ENCODE measurements around the gene EXOC6B.
"Not testable (repeated sequence)": the region's sequence is repeated elsewhere in the genome, so short reads cannot be mapped to it uniquely, and the experiment has no call there.

The EXOC6B gene

DNA sequence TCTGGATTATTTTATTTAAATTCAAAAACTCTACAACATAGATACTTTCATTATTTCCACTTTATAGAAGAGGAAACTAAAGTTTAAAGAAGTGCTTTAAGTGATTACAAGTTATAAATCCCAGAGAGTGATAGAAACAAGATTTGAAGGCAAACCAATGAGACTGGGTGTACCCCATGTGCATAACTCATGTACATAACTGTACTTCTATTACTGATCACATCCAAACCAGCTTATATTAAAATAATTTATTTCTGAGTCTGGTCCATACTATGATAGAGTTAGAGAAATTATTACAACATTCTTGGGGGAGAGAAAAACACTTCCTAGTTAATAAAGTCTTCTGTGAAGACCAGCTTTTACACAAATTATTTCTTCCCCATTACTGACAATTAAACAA, 221.4 kb downstream of the EXOC6B start:
- no peaks in the 10 kb centered on the region for H3K9me3 ChIP-seq (ENCODE audit: control insufficient read depth, insufficient read depth, low read length)
- no peaks in the 10 kb centered on the region for H3K27me3 ChIP-seq (ENCODE audit: control insufficient read depth, insufficient read depth, low read length)
- no peak overlapping the region for H3K4me3 ChIP-seq (ENCODE audit: low read depth, low read length)
- H3K4me1 ChIP-seq (ENCODE audit: control insufficient read depth, insufficient read depth, low read length) = peaks cover 11% of the 10 kb centered on the region
- no peak overlapping the region for H3K9ac ChIP-seq (ENCODE audit: low read depth, low read length)
- H3K36me3 ChIP-seq (ENCODE audit: control insufficient read depth, insufficient read depth, low read length) = no peaks in the 10 kb centered on the region
- H3K27ac ChIP-seq (ENCODE audit: low read depth, low read length) = no peak overlapping the region

DNA sequence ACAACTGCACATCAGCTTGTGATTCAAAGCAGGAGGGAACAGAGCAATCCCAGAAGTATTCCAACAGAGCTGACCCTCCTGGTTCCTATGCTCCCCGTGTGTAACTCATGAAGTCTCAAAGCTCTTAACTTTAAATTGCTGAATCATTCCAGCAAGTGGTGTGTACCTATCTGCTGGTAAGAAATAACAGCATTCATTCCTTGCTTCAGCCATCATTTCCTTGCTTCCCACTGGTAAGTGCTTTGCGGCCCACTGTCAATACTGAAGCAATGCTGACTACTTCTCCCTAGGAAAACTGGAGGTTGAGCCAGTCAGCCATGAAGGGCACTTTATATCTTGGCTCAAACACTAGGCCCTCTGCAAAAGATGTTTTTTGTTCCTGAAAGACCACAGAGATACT, 222.4 kb downstream of the EXOC6B start:
- Histone ChIP-seq H3K27me3 (ENCODE audit: control insufficient read depth, insufficient read depth, low read length) (no peaks in the 10 kb centered on the region), H3K9ac (ENCODE audit: low read depth, low read length) (no peak overlapping the region), H3K27ac (ENCODE audit: low read depth, low read length) (peak overlapping the region; percentile 59), H3K4me3 (ENCODE audit: low read depth, low read length) (no peak overlapping the region), H3K36me3 (ENCODE audit: control insufficient read depth, insufficient read depth, low read length) (no peaks in the 10 kb centered on the region), H3K9me3 (ENCODE audit: control insufficient read depth, insufficient read depth, low read length) (no peaks in the 10 kb centered on the region), H3K4me1 (ENCODE audit: control insufficient read depth, insufficient read depth, low read length) (peaks cover 11% of the 10 kb centered on the region)

DNA sequence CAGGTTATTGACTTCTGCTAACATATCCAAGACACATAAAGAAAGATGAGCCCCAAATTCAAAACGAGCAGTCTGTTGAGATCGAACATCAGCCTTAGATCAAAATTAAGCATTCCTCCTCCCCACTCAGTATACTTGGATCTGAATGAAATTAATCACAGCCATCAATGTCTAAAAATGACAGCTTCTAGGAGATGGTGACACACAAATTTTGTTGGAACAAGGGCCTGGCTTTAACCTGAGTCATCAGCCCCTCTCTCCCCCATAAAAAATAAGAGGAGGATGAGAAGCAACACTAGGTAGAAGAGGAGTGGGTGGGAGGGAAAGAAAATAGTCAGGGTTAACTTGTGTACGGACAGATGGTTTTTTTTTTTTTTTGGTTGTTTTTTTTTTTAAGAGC, 223.1 kb downstream of the EXOC6B start:
- H3K27ac ChIP-seq (ENCODE audit: low read depth, low read length) = no peak overlapping the region
- H3K4me1 ChIP-seq (ENCODE audit: control insufficient read depth, insufficient read depth, low read length) = peaks cover 11% of the 10 kb centered on the region
- H3K36me3 ChIP-seq (ENCODE audit: control insufficient read depth, insufficient read depth, low read length) = no peaks in the 10 kb centered on the region
- H3K27me3 ChIP-seq (ENCODE audit: control insufficient read depth, insufficient read depth, low read length) = no peaks in the 10 kb centered on the region
- no peak overlapping the region for H3K9ac ChIP-seq (ENCODE audit: low read depth, low read length)
- H3K4me3 ChIP-seq (ENCODE audit: low read depth, low read length) = no peak overlapping the region
- H3K9me3 ChIP-seq (ENCODE audit: control insufficient read depth, insufficient read depth, low read length) = no peaks in the 10 kb centered on the region

DNA sequence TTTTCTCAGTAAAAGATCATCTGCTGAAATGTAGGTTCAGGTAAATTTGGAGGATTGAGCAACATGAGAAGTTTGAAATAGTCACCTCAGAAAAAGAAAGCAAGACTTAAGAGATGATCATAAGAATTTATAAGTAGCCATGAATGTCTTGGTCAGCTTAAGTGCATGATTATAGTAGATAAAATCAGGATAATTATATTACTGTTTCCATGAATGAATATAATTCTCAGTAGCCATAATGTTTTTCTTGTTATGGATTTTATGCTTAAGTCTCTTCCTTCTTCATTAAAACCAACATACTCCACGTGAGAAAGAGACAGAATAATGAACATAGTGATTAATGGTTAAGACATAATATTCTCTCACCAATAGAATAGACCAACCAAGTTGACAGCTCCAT, 223.7 kb downstream of the EXOC6B start:
- Histone ChIP-seq H3K4me1 (ENCODE audit: control insufficient read depth, insufficient read depth, low read length) (peaks cover 11% of the 10 kb centered on the region), H3K27ac (ENCODE audit: low read depth, low read length) (no peak overlapping the region), H3K9me3 (ENCODE audit: control insufficient read depth, insufficient read depth, low read length) (no peaks in the 10 kb centered on the region), H3K36me3 (ENCODE audit: control insufficient read depth, insufficient read depth, low read length) (no peaks in the 10 kb centered on the region), H3K27me3 (ENCODE audit: control insufficient read depth, insufficient read depth, low read length) (no peaks in the 10 kb centered on the region), H3K9ac (ENCODE audit: low read depth, low read length) (no peak overlapping the region), H3K4me3 (ENCODE audit: low read depth, low read length) (no peak overlapping the region)

DNA sequence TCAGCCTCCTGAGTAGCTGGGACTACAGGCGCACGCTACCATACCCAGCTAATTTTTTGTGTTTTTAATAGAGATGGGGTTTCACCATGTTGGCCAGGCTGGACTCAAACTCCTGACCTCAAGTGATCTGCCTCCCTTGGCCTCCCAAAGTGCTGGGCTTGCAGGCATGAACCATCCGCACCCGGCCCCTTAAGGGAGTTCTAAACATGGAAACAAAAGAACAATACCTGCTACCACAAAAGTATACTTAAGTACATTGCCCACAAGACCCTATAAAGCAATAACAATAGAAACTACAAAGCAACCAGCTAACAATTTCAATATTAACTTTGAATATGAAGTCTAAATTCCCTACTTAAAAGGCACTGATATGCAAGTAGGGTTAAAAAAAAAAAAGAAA, 242.0 kb downstream of the EXOC6B start:
- H3K27me3 ChIP-seq (ENCODE audit: control insufficient read depth, insufficient read depth, low read length); H3K9ac ChIP-seq (ENCODE audit: low read depth, low read length): not testable (repeated sequence)

DNA sequence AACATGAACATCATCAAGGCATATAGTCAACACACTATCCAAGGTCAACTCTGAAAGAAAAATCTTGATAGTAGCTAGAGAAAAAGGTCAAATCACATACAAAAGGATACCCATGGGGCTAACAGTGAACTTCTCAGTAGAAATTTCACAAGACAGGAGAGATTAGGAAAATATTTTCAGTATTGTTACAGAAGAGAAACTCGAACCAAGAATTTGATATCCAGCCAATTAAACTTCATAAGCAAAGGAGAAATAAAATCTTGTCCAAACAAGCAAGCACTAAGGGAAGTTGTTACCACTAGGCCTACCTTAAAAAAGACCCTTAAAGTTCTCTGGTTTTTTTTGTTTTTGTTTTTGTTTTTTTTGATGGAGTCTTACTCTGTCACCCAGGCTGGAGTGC, 242.5 kb downstream of the EXOC6B start:
- H3K36me3 ChIP-seq (ENCODE audit: control insufficient read depth, insufficient read depth, low read length) = no peaks in the 10 kb centered on the region
- peaks cover 8% of the 10 kb centered on the region; the same call in 1 of the 2 replicates for H3K4me1 ChIP-seq (ENCODE audit: control insufficient read depth, insufficient read depth, low read length)
- H3K27ac ChIP-seq (ENCODE audit: low read depth, low read length) = no peak overlapping the region
- H3K9ac ChIP-seq (ENCODE audit: low read depth, low read length) = no peak overlapping the region
- no peaks in the 10 kb centered on the region for H3K27me3 ChIP-seq (ENCODE audit: control insufficient read depth, insufficient read depth, low read length)
- no peaks in the 10 kb centered on the region for H3K9me3 ChIP-seq (ENCODE audit: control insufficient read depth, insufficient read depth, low read length)
- no peak overlapping the region for H3K4me3 ChIP-seq (ENCODE audit: low read depth, low read length)

More for the DNA sequence above, 242.0 kb downstream of the EXOC6B start:
- not testable (repeated sequence) for H3K36me3 ChIP-seq (ENCODE audit: control insufficient read depth, insufficient read depth, low read length); H3K4me1 ChIP-seq (ENCODE audit: control insufficient read depth, insufficient read depth, low read length); H3K9me3 ChIP-seq (ENCODE audit: control insufficient read depth, insufficient read depth, low read length); H3K4me3 ChIP-seq (ENCODE audit: low read depth, low read length); H3K27ac ChIP-seq (ENCODE audit: low read depth, low read length)

DNA sequence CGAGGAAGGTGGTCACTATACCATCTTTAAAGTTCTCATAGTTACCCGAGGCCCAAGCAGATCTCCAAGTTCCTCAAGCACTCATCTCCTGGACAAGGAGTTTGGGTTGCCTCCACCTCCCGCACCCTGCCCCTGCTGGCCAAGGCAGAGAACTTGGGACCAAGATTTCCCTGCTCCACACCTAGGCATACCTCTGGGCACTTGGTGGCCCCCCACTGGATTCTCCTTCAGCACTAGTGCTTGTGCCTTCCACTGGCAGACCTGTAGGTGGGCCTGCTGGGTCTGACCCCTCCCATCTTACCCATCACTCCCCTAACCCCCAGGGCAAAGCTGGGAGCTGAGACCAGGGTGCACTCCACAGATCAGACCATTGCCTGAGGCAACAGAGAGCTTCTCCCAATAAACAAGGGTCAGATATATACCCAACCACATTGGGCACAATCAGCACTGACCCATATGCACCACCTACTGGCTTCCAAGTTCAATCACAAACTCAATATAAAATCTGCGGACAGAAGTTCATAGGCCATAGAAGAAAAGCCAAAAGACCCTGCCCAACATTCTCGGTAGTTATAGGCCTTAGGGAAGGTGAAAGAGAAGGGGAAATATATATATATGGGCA, 244.2 kb downstream of the EXOC6B start:
- Histone ChIP-seq H3K27me3 (ENCODE audit: control insufficient read depth, insufficient read depth, low read length) (no peaks in the 10 kb centered on the region), H3K9me3 (ENCODE audit: control insufficient read depth, insufficient read depth, low read length) (no peaks in the 10 kb centered on the region), H3K4me1 (ENCODE audit: control insufficient read depth, insufficient read depth, low read length) (peaks cover 10% of the 10 kb centered on the region; the same call in 1 of the 2 replicates), H3K9ac (ENCODE audit: low read depth, low read length) (no peak overlapping the region), H3K27ac (ENCODE audit: low read depth, low read length) (no peak overlapping the region), H3K36me3 (ENCODE audit: control insufficient read depth, insufficient read depth, low read length) (no peaks in the 10 kb centered on the region), H3K4me3 (ENCODE audit: low read depth, low read length) (no peak overlapping the region)

DNA sequence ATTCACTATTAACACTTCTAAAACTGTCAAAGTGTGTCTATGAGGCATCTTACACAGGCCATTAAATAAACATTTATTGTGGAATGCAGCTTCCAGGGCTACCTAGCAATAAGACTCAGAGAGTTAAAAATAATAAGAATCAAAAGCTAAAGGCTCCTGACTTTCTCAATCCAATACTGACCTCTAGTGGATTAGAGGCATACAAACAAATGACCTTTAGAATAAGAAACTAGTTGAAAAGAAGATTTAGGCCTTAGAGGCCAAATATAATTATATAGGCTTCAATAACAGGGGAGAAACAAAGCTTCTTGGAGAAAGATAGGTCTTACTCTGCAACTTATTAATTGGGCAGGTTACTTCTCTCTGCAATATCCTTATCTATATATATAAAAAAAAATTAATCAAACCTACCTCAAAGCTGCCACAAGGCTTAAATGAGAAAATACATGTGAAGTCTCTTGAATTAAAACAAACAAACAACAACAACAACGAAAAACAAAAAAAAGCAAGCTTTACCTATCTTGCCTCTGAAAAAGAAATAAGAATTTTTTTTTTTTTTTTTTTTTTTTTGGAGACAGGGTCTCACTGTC, 246.1 kb downstream of the EXOC6B start:
- Histone ChIP-seq H3K4me1 (ENCODE audit: control insufficient read depth, insufficient read depth, low read length) (peaks cover 15% of the 10 kb centered on the region; the same call in 1 of the 2 replicates), H3K36me3 (ENCODE audit: control insufficient read depth, insufficient read depth, low read length) (no peaks in the 10 kb centered on the region), H3K9ac (ENCODE audit: low read depth, low read length) (no peak overlapping the region), H3K9me3 (ENCODE audit: control insufficient read depth, insufficient read depth, low read length) (no peaks in the 10 kb centered on the region), H3K27me3 (ENCODE audit: control insufficient read depth, insufficient read depth, low read length) (no peaks in the 10 kb centered on the region), H3K27ac (ENCODE audit: low read depth, low read length) (no peak overlapping the region), H3K4me3 (ENCODE audit: low read depth, low read length) (no peak overlapping the region)

DNA sequence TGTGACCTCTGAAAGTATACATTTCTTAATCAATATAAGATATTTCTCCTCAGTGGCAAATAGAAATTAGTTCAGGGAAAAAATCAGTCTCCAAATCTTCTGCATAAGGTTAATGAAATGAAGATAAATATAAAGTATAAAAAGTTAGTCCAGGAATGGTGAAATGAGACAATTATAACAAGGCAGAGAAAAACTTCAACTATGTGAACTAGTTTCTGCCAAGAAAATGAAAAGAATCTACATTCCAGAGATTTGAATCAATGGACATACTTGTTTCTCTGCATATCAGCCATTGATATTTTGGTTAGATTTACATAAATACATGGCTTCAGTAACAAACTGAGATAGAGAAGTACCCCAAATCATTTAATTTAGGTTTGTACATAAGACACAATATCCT, 249.0 kb downstream of the EXOC6B start:
- Histone ChIP-seq H3K4me3 (ENCODE audit: low read depth, low read length) (no peak overlapping the region), H3K4me1 (ENCODE audit: control insufficient read depth, insufficient read depth, low read length) (peaks cover 26% of the 10 kb centered on the region), H3K9ac (ENCODE audit: low read depth, low read length) (no peak overlapping the region), H3K9me3 (ENCODE audit: control insufficient read depth, insufficient read depth, low read length) (no peaks in the 10 kb centered on the region), H3K27me3 (ENCODE audit: control insufficient read depth, insufficient read depth, low read length) (no peaks in the 10 kb centered on the region), H3K36me3 (ENCODE audit: control insufficient read depth, insufficient read depth, low read length) (no peaks in the 10 kb centered on the region), H3K27ac (ENCODE audit: low read depth, low read length) (no peak overlapping the region)

DNA sequence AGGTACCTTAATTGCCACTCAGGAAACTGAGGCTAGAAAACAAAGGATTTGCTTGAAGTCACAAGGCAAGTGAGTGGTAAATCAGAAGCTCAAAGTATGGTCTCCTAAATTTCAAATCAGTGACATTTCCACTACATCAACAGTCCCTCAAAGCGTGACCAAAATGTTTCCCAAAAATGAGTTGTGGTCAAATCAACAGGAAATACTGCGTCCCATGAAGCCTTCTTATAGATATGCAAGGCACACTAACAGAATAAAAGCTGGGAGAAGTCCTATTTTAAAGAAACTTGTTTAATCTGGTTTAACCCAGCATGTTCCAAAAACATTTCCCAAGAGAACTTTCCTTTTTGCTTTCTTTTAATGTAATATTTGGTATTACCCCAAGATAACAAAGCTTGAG, 249.4 kb downstream of the EXOC6B start:
- H3K4me1 ChIP-seq (ENCODE audit: control insufficient read depth, insufficient read depth, low read length) = peaks cover 26% of the 10 kb centered on the region
- no peak overlapping the region for H3K27ac ChIP-seq (ENCODE audit: low read depth, low read length)
- no peaks in the 10 kb centered on the region for H3K9me3 ChIP-seq (ENCODE audit: control insufficient read depth, insufficient read depth, low read length)
- no peak overlapping the region for H3K4me3 ChIP-seq (ENCODE audit: low read depth, low read length)
- H3K9ac ChIP-seq (ENCODE audit: low read depth, low read length) = no peak overlapping the region
- H3K36me3 ChIP-seq (ENCODE audit: control insufficient read depth, insufficient read depth, low read length) = no peaks in the 10 kb centered on the region
- no peaks in the 10 kb centered on the region for H3K27me3 ChIP-seq (ENCODE audit: control insufficient read depth, insufficient read depth, low read length)

DNA sequence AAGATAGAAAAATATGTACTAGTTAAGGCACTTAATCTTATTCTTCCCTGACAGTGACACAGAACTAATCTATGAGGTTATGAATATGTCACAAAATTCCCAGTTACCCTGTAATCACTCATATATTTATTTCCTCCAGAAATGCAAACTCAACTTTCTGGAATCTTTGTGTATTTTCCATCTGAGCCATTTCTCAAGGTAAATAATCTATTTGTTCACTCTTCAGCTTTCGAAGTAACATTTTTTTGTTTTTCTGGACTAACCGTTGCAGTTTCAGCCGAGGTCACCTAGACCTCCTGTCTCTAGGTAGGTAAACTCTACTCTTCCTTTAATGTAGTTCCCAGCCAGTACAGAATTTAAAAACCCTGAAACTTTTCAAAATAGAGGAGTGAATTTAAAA, 250.9 kb downstream of the EXOC6B start:
- no peak overlapping the region for H3K9ac ChIP-seq (ENCODE audit: low read depth, low read length)
- H3K36me3 ChIP-seq (ENCODE audit: control insufficient read depth, insufficient read depth, low read length) = no peaks in the 10 kb centered on the region
- H3K4me3 ChIP-seq (ENCODE audit: low read depth, low read length) = no peak overlapping the region
- peaks cover 26% of the 10 kb centered on the region for H3K4me1 ChIP-seq (ENCODE audit: control insufficient read depth, insufficient read depth, low read length)
- no peaks in the 10 kb centered on the region for H3K9me3 ChIP-seq (ENCODE audit: control insufficient read depth, insufficient read depth, low read length)
- no peaks in the 10 kb centered on the region for H3K27me3 ChIP-seq (ENCODE audit: control insufficient read depth, insufficient read depth, low read length)
- H3K27ac ChIP-seq (ENCODE audit: low read depth, low read length) = no peak overlapping the region

Measured in HUES48 (cell line).